Breast epithelium (tissue), 4 donors: Measurements from ENCODE around the gene THRSP. TPM values are rescaled to one million over a fixed set of nuclear protein-coding genes. Genes with fewer than 3 reads are reported as not detected.

ENCODE experiments used
- DNase-seq, 2 donors: peaks; one replicate each; pipeline ENCODE4 v3.0.0-alpha.2; 2019; ENCODE audit warnings: low spot score in 2 of 2
- H3K27ac ChIP-seq, 2 donors: fragments of 200-600 bp; sonication (generic) in 1 of 2; one replicate each; pipeline ENCODE4 v1.5.1; 2016 to 2019; ENCODE audit warnings: mild to moderate bottlenecking in 1 of 2
- H3K27me3 ChIP-seq, 2 donors: fragments of 200-600 bp; sonication (generic) in 1 of 2; one replicate each; pipeline versions ENCODE4 v1.5.1 to v1.6.0; 2017 to 2019; ENCODE audit warnings: control low read depth in 1 of 2, mild to moderate bottlenecking in 1 of 2
- H3K36me3 ChIP-seq: fragments of 200-600 bp; one replicate; pipeline ENCODE4 v1.5.1; 2019
- H3K4me1 ChIP-seq, 2 donors: fragments of 200-600 bp; sonication (generic); one replicate each; pipeline ENCODE4 v1.5.1; 2016 to 2019; ENCODE audit warnings: control low read depth in 1 of 2
- H3K4me3 ChIP-seq, 3 donors: fragments of 200-600 bp; sonication (generic); 1 replicate in 2 of 3; 2 replicates in 1 of 3; pipeline ENCODE4 v1.5.1; 2016 to 2019; ENCODE audit warnings: mild to moderate bottlenecking in 3 of 3, moderate library complexity in 2 of 3
- H3K9me3 ChIP-seq, 2 donors: fragments of 200-600 bp; sonication (generic) in 1 of 2; one replicate each; pipeline ENCODE4 v1.5.1; 2016 to 2019; ENCODE audit warnings: control low read depth in 1 of 2
- CTCF ChIP-seq, 3 donors: fragments of 450-650 bp; IDR thresholded peaks; one replicate each; pipeline ENCODE4 v1.5.1; 2016 to 2017; ENCODE audit warnings: antibody characterized with exemption in 3 of 3, mild to moderate bottlenecking in 3 of 3, moderate library complexity in 3 of 3
- POLR2A ChIP-seq: fragments of 450-650 bp; IDR thresholded peaks from one replicate; pipeline ENCODE4 v1.6.1; 2016; ENCODE audit warnings: antibody characterized with exemption, mild to moderate bottlenecking, moderate library complexity
- POLR2AphosphoS5 ChIP-seq, 3 donors: sonication (generic); formaldehyde crosslinking; IDR thresholded peaks; one replicate each; pipeline ENCODE4 v1.6.1; 2017; ENCODE audit warnings: antibody characterized with exemption in 3 of 3
- intact Hi-C: fragments of 100-400 bp; cut with DNase I; formaldehyde crosslinking; loops from one replicate; pipeline ENCODE4 v1.15.1; 2023; ENCODE audit warnings: low total_unique reads
- total RNA-seq, 3 donors: library from RNA; depleted of rRNA; stranded (reverse); fragments of >200 nt; gene quantifications; one replicate each; pipeline ENCODE4 v1.1.0, GENCODE V29; 2016

Gene THRSP
- total RNA-seq, 3 donors from 2014 or later: 1.6 to 74.9 (median 5.7) TPM

- TF ChIP-seq POLR2A: no peak
- no peak for TF ChIP-seq CTCF (IDR thresholded peaks at IDR 0.05)
- TF ChIP-seq POLR2AphosphoS5 (IDR thresholded peaks at IDR 0.05): no peak
- no peak for DNase-seq
These were observed 26.6 kb upstream of the THRSP start for GRCh38 chr11:78037056-78037455.

GRCh38 chr11:78037825-78038620, 25.6 kb upstream of the THRSP start:
- Histone ChIP-seq H3K36me3 (no peaks in the 10 kb centered on the region), H3K4me1 (peaks cover 0 to 14% of the 10 kb centered on the region in 2 donors), H3K27me3 (no peaks in the 10 kb centered on the region), H3K9me3 (no peaks in the 10 kb centered on the region), H3K27ac (peak overlapping the region; percentile 20 to 83), H3K4me3 (no peak overlapping the region)
- no peak for TF ChIP-seq CTCF (IDR thresholded peaks at IDR 0.05)
- TF ChIP-seq POLR2A: no peak
- TF ChIP-seq POLR2AphosphoS5 (IDR thresholded peaks at IDR 0.05): no peak
- DNase-seq: no peak
- intact Hi-C loops: no loop called here

More at GRCh38 chr11:78037056-78037455, 26.6 kb upstream of the THRSP start:
- H3K27ac ChIP-seq: peak overlapping the region in 1 of 2 donors; percentile 53
- no peaks in the 10 kb centered on the region for H3K27me3 ChIP-seq
- peaks cover 0 to 15% of the 10 kb centered on the region in 2 donors for H3K4me1 ChIP-seq
- H3K9me3 ChIP-seq: no peaks in the 10 kb centered on the region
- intact Hi-C loops: no loop called here
- no peak overlapping the region for H3K4me3 ChIP-seq
- H3K36me3 ChIP-seq: no peaks in the 10 kb centered on the region

- no peak for DNase-seq
- Histone ChIP-seq H3K27me3 (no peaks in the 10 kb centered on the region), H3K4me3 (no peak overlapping the region), H3K4me1 (peaks cover 0 to 14% of the 10 kb centered on the region in 2 donors), H3K9me3 (no peaks in the 10 kb centered on the region), H3K27ac (peak overlapping the region; percentile 20 to 83), H3K36me3 (no peaks in the 10 kb centered on the region)
- intact Hi-C loops: no loop called here
- TF ChIP-seq POLR2A (no peak), CTCF (IDR thresholded peaks at IDR 0.05) (no peak), POLR2AphosphoS5 (IDR thresholded peaks at IDR 0.05) (no peak)
These were observed 24.9 kb upstream of the THRSP start for GRCh38 chr11:78038697-78039313.

GRCh38 chr11:78039391-78039918, 24.2 kb upstream of the THRSP start:
- Histone ChIP-seq H3K4me1 (peaks cover 0 to 14% of the 10 kb centered on the region in 2 donors), H3K9me3 (no peaks in the 10 kb centered on the region), H3K36me3 (no peaks in the 10 kb centered on the region), H3K27me3 (no peaks in the 10 kb centered on the region), H3K27ac (peak overlapping the region; percentile 70 to 83), H3K4me3 (peak overlapping the region in 1 of 3 donors; percentile 17)
- no peak for DNase-seq
- intact Hi-C loops: no loop called here
- TF ChIP-seq POLR2A (no peak), POLR2AphosphoS5 (IDR thresholded peaks at IDR 0.05) (no peak), CTCF (IDR thresholded peaks at IDR 0.05) (no peak)
